ENCODE results near the gene SGSM2.
A peak's percentile ranks its signal among the peaks of the same experiment; 100 is the strongest.

SGSM2 gene

GRCh38 chr17:2337544-2338314 lies 428 bp downstream of the SGSM2 start:
- peak; percentile 26 to 49 for DNase-seq (ENCODE audit: low read depth in 2 of 2)

- no peak for DNase-seq (ENCODE audit: low read depth in 2 of 2)
These were observed 985 bp downstream of the SGSM2 start for GRCh38 chr17:2338315-2338657.

GRCh38 chr17:2343421-2343820 lies 6.1 kb downstream of the SGSM2 start:
- peak in 1 of 2 donors; percentile 49 for DNase-seq (ENCODE audit: low read depth in 2 of 2)

GRCh38 chr17:2344528-2344927 lies 7.2 kb downstream of the SGSM2 start:
- DNase-seq (ENCODE audit: low read depth in 2 of 2) = no peak

GRCh38 chr17:2346475-2346874 lies 9.2 kb downstream of the SGSM2 start:
- no peak for DNase-seq (ENCODE audit: low read depth in 2 of 2)

- DNase-seq (ENCODE audit: low read depth in 2 of 2) = no peak
These were observed 10.7 kb downstream of the SGSM2 start for GRCh38 chr17:2347805-2348685.

- DNase-seq (ENCODE audit: low read depth in 2 of 2) = no peak
These were observed 14.0 kb downstream of the SGSM2 start for GRCh38 chr17:2351269-2351668.

GRCh38 chr17:2354311-2354710 lies 17.0 kb downstream of the SGSM2 start:
- DNase-seq (ENCODE audit: low read depth in 2 of 2) = no peak

- DNase-seq (ENCODE audit: low read depth in 2 of 2) = no peak
These were observed 19.9 kb downstream of the SGSM2 start for GRCh38 chr17:2357237-2357636.

GRCh38 chr17:2357931-2358434 lies 20.7 kb downstream of the SGSM2 start:
- no peak for DNase-seq (ENCODE audit: low read depth in 2 of 2)

- DNase-seq (ENCODE audit: low read depth in 2 of 2) = no peak
These were observed 23.9 kb downstream of the SGSM2 start for GRCh38 chr17:2361010-2361760.

GRCh38 chr17:2362016-2362415 lies 24.7 kb downstream of the SGSM2 start:
- no peak for DNase-seq (ENCODE audit: low read depth in 2 of 2)

- DNase-seq (ENCODE audit: low read depth in 2 of 2) = no peak
These were observed 25.1 kb downstream of the SGSM2 start for GRCh38 chr17:2362416-2362815.

GRCh38 chr17:2362881-2363280 lies 25.6 kb downstream of the SGSM2 start:
- no peak for DNase-seq (ENCODE audit: low read depth in 2 of 2)

- no peak for DNase-seq (ENCODE audit: low read depth in 2 of 2)
These were observed 26.0 kb downstream of the SGSM2 start for GRCh38 chr17:2363318-2363717.

- no peak for DNase-seq (ENCODE audit: low read depth in 2 of 2)
These were observed 26.8 kb downstream of the SGSM2 start for GRCh38 chr17:2363851-2364762.

- no peak for DNase-seq (ENCODE audit: low read depth in 2 of 2)
These were observed 27.4 kb downstream of the SGSM2 start for GRCh38 chr17:2364763-2365116.

GRCh38 chr17:2365132-2365531 lies 27.8 kb downstream of the SGSM2 start:
- DNase-seq (ENCODE audit: low read depth in 2 of 2) = no peak

- DNase-seq (ENCODE audit: low read depth in 2 of 2) = no peak
These were observed 29.6 kb downstream of the SGSM2 start for GRCh38 chr17:2366747-2367494.

- no peak for DNase-seq (ENCODE audit: low read depth in 2 of 2)
These were observed 31.1 kb downstream of the SGSM2 start for GRCh38 chr17:2368359-2368758.
